Left colon (tissue), 2 donors: ENCODE measurements around the gene CEMIP. TPM values are rescaled to one million over a fixed set of nuclear protein-coding genes. Genes with fewer than 3 reads are reported as not detected.

Experiments
- ATAC-seq: fragments of 200-7000 bp; cut with Tn5 transposase; one replicate; pipeline ENCODE4 v1.9.1; 2020; ENCODE audit warnings: mild to moderate bottlenecking, moderate library complexity
- DNase-seq, 2 donors: peaks; one replicate each; pipeline ENCODE4 v3.0.0-alpha.2; 2020
- intact Hi-C, 2 donors: fragments of 100-400 bp; cut with DNase I in 1 of 2; cut with micrococcal nuclease in 1 of 2; formaldehyde crosslinking; loops; one replicate each; pipeline versions ENCODE4 v1.11.2 to v1.14.0; 2022; cut with DNase I, micrococcal nuclease
- total RNA-seq, 2 donors: library from RNA; stranded (reverse); fragmentation: NEBNext Ultra II Directional; extraction: Animal tissue kit (Norgen Biotek cat#: 25700); gene quantifications; one replicate each; pipeline ENCODE4 v1.2.1, GENCODE V29; 2021
- donor health status: DM: no; HTN: no; CAD: no.
- donor health status: DM: yes; HTN: yes; CAD: no.

The CEMIP gene
- total RNA-seq, 2 donors from 2014 or later = 1.1 to 1.7 TPM

- intact Hi-C loops = loop anchor here in 1 of 2 donors (5.0 kb wide), 2 partner anchors 210 to 320 kb away; no protein-coding TSS in a partner anchor
- DNase-seq (peak; percentile 60 to 66), ATAC-seq (peak; percentile 68)
These were observed 2.0 kb upstream of the CEMIP start for GRCh38 chr15:80777137-80777536.

- DNase-seq (no peak), ATAC-seq (peak; percentile 7)
- intact Hi-C loops = loop anchor here in 1 of 2 donors (5.0 kb wide), 2 partner anchors 211 to 321 kb away; no protein-coding TSS in a partner anchor
These were observed 1.1 kb upstream of the CEMIP start for GRCh38 chr15:80777826-80778620.

- ATAC-seq (no peak), DNase-seq (no peak)
- intact Hi-C loops = loop anchor here in 1 of 2 donors (5.0 kb wide), 2 partner anchors 211 to 321 kb away; no protein-coding TSS in a partner anchor
These were observed 578 bp upstream of the CEMIP start for GRCh38 chr15:80778621-80778963.

GRCh38 chr15:80779658-80780415 is 667 bp downstream of the CEMIP start:
- ATAC-seq (peak; percentile 32), DNase-seq (peak; percentile 29 to 41)
- intact Hi-C loops = loop anchor here (5.0 to 10.0 kb wide), 4 partner anchors 185 to 325 kb away; no protein-coding TSS in a partner anchor

GRCh38 chr15:80780416-80781221 is 1.4 kb downstream of the CEMIP start:
- intact Hi-C loops = loop anchor here (10.0 kb wide), 2 partner anchors 184 to 326 kb away; no protein-coding TSS in a partner anchor
- peak; percentile 35 to 81 for DNase-seq
- ATAC-seq = peak; percentile 37

- DNase-seq = no peak
- intact Hi-C loops = loop anchor here (10.0 kb wide), 2 partner anchors 182 to 328 kb away; no protein-coding TSS in a partner anchor
- ATAC-seq = no peak
These were observed 4.1 kb downstream of the CEMIP start for GRCh38 chr15:80783260-80783659.

- intact Hi-C loops = loop anchor here (10.0 kb wide), 2 partner anchors 179 to 331 kb away; no protein-coding TSS in a partner anchor
- ATAC-seq (no peak), DNase-seq (no peak)
These were observed 6.2 kb downstream of the CEMIP start for GRCh38 chr15:80785335-80785734.

GRCh38 chr15:80785811-80786354 is 6.7 kb downstream of the CEMIP start:
- intact Hi-C loops = loop anchor here (10.0 kb wide), 2 partner anchors 179 to 331 kb away; no protein-coding TSS in a partner anchor
- DNase-seq (no peak), ATAC-seq (no peak)

GRCh38 chr15:80787316-80787715 is 8.1 kb downstream of the CEMIP start:
- no peak for DNase-seq
- intact Hi-C loops = loop anchor here (10.0 kb wide), 2 partner anchors 177 to 333 kb away; no protein-coding TSS in a partner anchor
- ATAC-seq = no peak

- intact Hi-C loops = loop anchor here (10.0 kb wide), 2 partner anchors 176 to 334 kb away; no protein-coding TSS in a partner anchor
- ATAC-seq (no peak), DNase-seq (no peak)
These were observed 9.4 kb downstream of the CEMIP start for GRCh38 chr15:80788536-80788935.

- intact Hi-C loops = loop anchor here (10.0 kb wide), 2 partner anchors 176 to 334 kb away; no protein-coding TSS in a partner anchor
- no peak for ATAC-seq
- DNase-seq = no peak
These were observed 10.1 kb downstream of the CEMIP start for GRCh38 chr15:80789296-80789695.

GRCh38 chr15:80789796-80790195 is 10.6 kb downstream of the CEMIP start:
- DNase-seq (no peak), ATAC-seq (no peak)
- intact Hi-C loops = loop anchor here (10.0 kb wide), 2 partner anchors 175 to 335 kb away; no protein-coding TSS in a partner anchor

- intact Hi-C loops = no loop called here
- DNase-seq = no peak
These were observed 11.1 kb downstream of the CEMIP start for GRCh38 chr15:80790236-80790635.

GRCh38 chr15:80791004-80791403 is 11.8 kb downstream of the CEMIP start:
- ATAC-seq = no peak
- intact Hi-C loops = no loop called here

More at GRCh38 chr15:80790236-80790635, 11.1 kb downstream of the CEMIP start:
- no peak for ATAC-seq

GRCh38 chr15:80796407-80796806 is 17.2 kb downstream of the CEMIP start:
- ATAC-seq = no peak
- intact Hi-C loops = no loop called here
- DNase-seq = no peak

More at GRCh38 chr15:80791004-80791403, 11.8 kb downstream of the CEMIP start:
- DNase-seq = no peak

GRCh38 chr15:80798911-80799310 is 19.7 kb downstream of the CEMIP start:
- DNase-seq (no peak), ATAC-seq (no peak)
- intact Hi-C loops = no loop called here

- intact Hi-C loops = no loop called here
- no peak for ATAC-seq
- no peak for DNase-seq
These were observed 20.9 kb downstream of the CEMIP start for GRCh38 chr15:80800067-80800466.
